ENCODE results near the gene YDJC. TPM values are rescaled to one million over a fixed set of nuclear protein-coding genes. Genes with fewer than 3 reads are reported as not detected.
"Not testable (repeated sequence)": the region's sequence is repeated elsewhere in the genome, so short reads cannot be mapped to it uniquely, and the experiment has no call there.

The YDJC gene
- total and polyA plus RNA-seq, 2 donors (not counting 1 experiment from before 2014, with no cell fraction given) = 48.8 to 82.8 TPM

- Mint-ChIP-seq H3K4me3 (no peak overlapping the region), H3K9me3 (ENCODE audit: insufficient read depth) (no peaks in the 10 kb centered on the region), H3K27me3 (no peaks in the 10 kb centered on the region), H3K4me1 (peaks cover 33% of the 10 kb centered on the region), H3K27ac (no peak overlapping the region)
- H3K9ac ChIP-seq (ENCODE audit: low read length) = no peak overlapping the region
- peaks cover 14% of the 10 kb centered on the region for H3K79me2 ChIP-seq (ENCODE audit: control insufficient read depth, insufficient read depth, low read length)
- no peak overlapping the region for H3K4me3 ChIP-seq (ENCODE audit: control extremely low read depth in 1 of 5, extremely low read depth in 1 of 5, insufficient read depth in 1 of 5, low read depth in 2 of 5, low read length in 4 of 5)
- H3K4me1 ChIP-seq (ENCODE audit: control insufficient read depth in 2 of 2, insufficient read depth in 2 of 2, low read length in 2 of 2) = peaks cover 15 to 33% of the 10 kb centered on the region in 2 donors
- no peak overlapping the region for H3K27ac ChIP-seq (ENCODE audit: low read length in 2 of 2)
- ATAC-seq (ENCODE audit: low read depth) = peak; percentile 25
- ChIA-PET CTCF (interaction anchor here (0.5 to 7.9 kb wide), 20 partner anchors 9 to 843 kb away, joined by 3 to 168 read pairs (median 3); partner anchors contain the start of genes CCDC116, PPIL2 and YDJC), POLR2A (interaction anchor here (0.6 kb wide), 1 partner anchor 665 kb away, joined by 4 read pairs; the partner anchor contains the start of gene LZTR1)
- peak; percentile 88 for DNase-seq
- no peaks in the 10 kb centered on the region for H3K27me3 ChIP-seq (replicated peaks in 1 of 4; ENCODE audit: control extremely low read depth in 1 of 4, control insufficient read depth in 3 of 4, insufficient read depth in 4 of 4, low read length in 3 of 4)
- peak; percentile 89 for TF ChIP-seq CTCF (IDR thresholded peaks at IDR 0.05)
- no peak for TF ChIP-seq EZH2 (IDR thresholded peaks at IDR 0.05; ENCODE audit: borderline replicate concordance, insufficient read depth, low read depth, low read length, poor library complexity, severe bottlenecking)
- intact Hi-C loops (cut with micrococcal nuclease) = loop anchor here (1.0 kb wide), 2 partner anchors 17 to 730 kb away; partner anchors contain the start of genes CRKL and YDJC
- peaks cover 30% of the 10 kb centered on the region for H4K20me1 ChIP-seq (ENCODE audit: control insufficient read depth, insufficient read depth, low read length, poor library complexity, severe bottlenecking)
- H3K9me3 ChIP-seq (ENCODE audit: control extremely low read depth in 1 of 3, control insufficient read depth in 2 of 3, insufficient read depth in 1 of 3, low read length in 2 of 3) = peaks cover 0 to 3% (median 0%) of the 10 kb centered on the region in 3 donors
- H2AFZ ChIP-seq (ENCODE audit: insufficient read depth, low read depth, low read length, poor library complexity, severe bottlenecking) = peak overlapping the region; percentile 14
- H3K36me3 ChIP-seq (replicated peaks in 1 of 2; ENCODE audit: control extremely low read depth in 1 of 2, control insufficient read depth in 1 of 2, extremely low read depth in 1 of 2, insufficient read depth in 2 of 2, low read length in 1 of 2) = peaks cover 0 to 8% of the 10 kb centered on the region in 2 experiments
- no peak overlapping the region for H3K4me2 ChIP-seq (replicated peaks; ENCODE audit: low read depth, low read length, poor library complexity, severe bottlenecking)
- WGBS (ENCODE audit: insufficient coverage) = 50% methylated on average over 11 of the region's 14 CpGs
Measured at GRCh38 chr22:21646608-21647590, 17.1 kb upstream of the YDJC start.

GRCh38 chr22:21645513-21645912 is 15.7 kb upstream of the YDJC start:
- DNase-seq; H3K4me3 ChIP-seq (ENCODE audit: control extremely low read depth in 1 of 5, extremely low read depth in 1 of 5, insufficient read depth in 1 of 5, low read depth in 2 of 5, low read length in 4 of 5); ATAC-seq (ENCODE audit: low read depth); H3K9me3 Mint-ChIP-seq (ENCODE audit: insufficient read depth); H3K4me2 ChIP-seq (replicated peaks; ENCODE audit: low read depth, low read length, poor library complexity, severe bottlenecking); H3K27me3 ChIP-seq (replicated peaks in 1 of 4; ENCODE audit: control extremely low read depth in 1 of 4, control insufficient read depth in 3 of 4, insufficient read depth in 4 of 4, low read length in 3 of 4); H3K27ac ChIP-seq (ENCODE audit: low read length in 2 of 2); POLR2A ChIA-PET; intact Hi-C loops (cut with micrococcal nuclease); H3K9ac ChIP-seq (ENCODE audit: low read length); H3K36me3 ChIP-seq (replicated peaks in 1 of 2; ENCODE audit: control extremely low read depth in 1 of 2, control insufficient read depth in 1 of 2, extremely low read depth in 1 of 2, insufficient read depth in 2 of 2, low read length in 1 of 2); H3K27ac Mint-ChIP-seq; H2AFZ ChIP-seq (ENCODE audit: insufficient read depth, low read depth, low read length, poor library complexity, severe bottlenecking); H3K27me3 Mint-ChIP-seq; H3K9me3 ChIP-seq (ENCODE audit: control extremely low read depth in 1 of 3, control insufficient read depth in 2 of 3, insufficient read depth in 1 of 3, low read length in 2 of 3); H3K4me3 Mint-ChIP-seq: not testable (repeated sequence)
- H3K4me1 Mint-ChIP-seq = peaks cover 28% of the 10 kb centered on the region
- CTCF ChIA-PET = interaction anchor here (0.8 to 7.9 kb wide), 7 partner anchors 10 to 1296 kb away, joined by 3 to 168 read pairs (median 11); partner anchors contain the start of genes CCDC116 and YDJC
- peaks cover 12 to 29% of the 10 kb centered on the region in 2 donors for H3K4me1 ChIP-seq (ENCODE audit: control insufficient read depth in 2 of 2, insufficient read depth in 2 of 2, low read length in 2 of 2)
- 100% methylated on average over 4 of the region's 6 CpGs for WGBS (ENCODE audit: insufficient coverage)
- peaks cover 14% of the 10 kb centered on the region for H3K79me2 ChIP-seq (ENCODE audit: control insufficient read depth, insufficient read depth, low read length)
- H4K20me1 ChIP-seq (ENCODE audit: control insufficient read depth, insufficient read depth, low read length, poor library complexity, severe bottlenecking) = peaks cover 20% of the 10 kb centered on the region
